GM13976 (cell line): ENCODE data around the gene COL26A1.
"Not testable (repeated sequence)": the region's sequence is repeated elsewhere in the genome, so short reads cannot be mapped to it uniquely, and the experiment has no call there.

ENCODE experiments used
- DNase-seq: peaks from one replicate; pipeline ENCODE4 v3.0.0; 2012; ENCODE audit warnings: low spot score
- in situ Hi-C: fragments of 300-500 bp; cut with MboI; formaldehyde crosslinking; loops from one replicate; pipeline ENCODE4 v1.12.0; 2022; ENCODE audit warnings: low sequenced_read_pairs, mixed read lengths, inconsistent platforms; ENCODE audit not compliant: unreplicated experiment
- TF ChIP-seq, protein P1 (sequence below): IDR thresholded peaks from 2 replicates; pipeline ENCODE4 v1.5.1; 2012; ENCODE audit warnings: borderline replicate concordance, mild to moderate bottlenecking; ENCODE audit not compliant: insufficient read depth; ENCODE audit errors: extremely low read depth, missing control alignments, control extremely low read depth

COL26A1 gene

DNA sequence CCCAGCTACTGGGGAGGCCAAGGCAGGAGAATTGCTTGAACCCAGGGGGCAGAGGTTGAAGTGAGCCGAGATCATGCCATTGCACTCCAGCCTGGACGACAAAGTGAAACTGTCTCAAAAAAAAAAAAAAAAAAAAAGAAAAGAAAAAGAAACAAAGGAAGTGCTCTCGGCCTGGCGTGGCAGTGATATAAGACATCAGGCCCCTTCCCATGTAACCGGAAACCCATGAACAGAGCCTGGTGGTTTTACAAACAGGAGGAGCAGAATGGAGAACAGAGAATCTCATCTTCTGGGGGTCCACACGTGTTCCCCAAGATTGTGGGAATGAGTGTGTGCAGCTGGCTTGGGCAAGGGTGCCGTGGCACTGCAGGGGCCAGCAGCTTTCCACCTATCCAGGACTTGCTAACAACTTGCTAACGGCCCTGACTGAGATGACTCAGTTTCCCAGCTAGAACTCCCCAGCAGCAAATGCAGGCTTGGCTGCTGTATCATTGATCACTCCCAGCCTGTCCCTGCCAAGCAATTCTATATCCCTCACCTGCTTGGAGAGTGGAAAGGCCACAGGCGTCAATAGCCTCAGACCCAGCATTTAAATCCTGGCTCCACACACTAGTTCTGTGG is 103.0 kb downstream of the COL26A1 start:
- in situ Hi-C loops, result no loop called here
- no peak for DNase-seq
- TF ChIP-seq, protein P1, sequence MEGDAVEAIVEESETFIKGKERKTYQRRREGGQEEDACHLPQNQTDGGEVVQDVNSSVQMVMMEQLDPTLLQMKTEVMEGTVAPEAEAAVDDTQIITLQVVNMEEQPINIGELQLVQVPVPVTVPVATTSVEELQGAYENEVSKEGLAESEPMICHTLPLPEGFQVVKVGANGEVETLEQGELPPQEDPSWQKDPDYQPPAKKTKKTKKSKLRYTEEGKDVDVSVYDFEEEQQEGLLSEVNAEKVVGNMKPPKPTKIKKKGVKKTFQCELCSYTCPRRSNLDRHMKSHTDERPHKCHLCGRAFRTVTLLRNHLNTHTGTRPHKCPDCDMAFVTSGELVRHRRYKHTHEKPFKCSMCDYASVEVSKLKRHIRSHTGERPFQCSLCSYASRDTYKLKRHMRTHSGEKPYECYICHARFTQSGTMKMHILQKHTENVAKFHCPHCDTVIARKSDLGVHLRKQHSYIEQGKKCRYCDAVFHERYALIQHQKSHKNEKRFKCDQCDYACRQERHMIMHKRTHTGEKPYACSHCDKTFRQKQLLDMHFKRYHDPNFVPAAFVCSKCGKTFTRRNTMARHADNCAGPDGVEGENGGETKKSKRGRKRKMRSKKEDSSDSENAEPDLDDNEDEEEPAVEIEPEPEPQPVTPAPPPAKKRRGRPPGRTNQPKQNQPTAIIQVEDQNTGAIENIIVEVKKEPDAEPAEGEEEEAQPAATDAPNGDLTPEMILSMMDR, result no peak

DNA sequence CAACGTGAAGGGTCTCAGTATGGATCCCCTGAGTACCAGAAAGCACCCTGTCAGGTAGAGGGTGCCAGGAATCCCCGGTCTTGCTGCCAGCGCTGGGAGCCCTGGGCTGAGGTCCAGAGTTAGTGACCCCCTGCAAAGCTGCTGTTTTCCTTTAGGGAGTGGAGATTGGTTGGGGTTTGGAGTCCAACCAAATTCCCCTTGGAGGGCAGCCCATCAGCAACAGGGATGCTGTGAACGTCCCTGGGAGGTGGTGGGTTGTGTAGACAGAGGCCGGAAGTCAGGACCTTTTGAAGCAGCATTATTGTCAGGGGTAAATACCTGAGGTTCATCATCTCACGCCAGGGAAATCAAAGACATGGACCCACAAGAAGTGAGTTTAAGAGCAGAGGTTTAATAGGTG is 104.2 kb downstream of the COL26A1 start:
- TF ChIP-seq, protein P1, result no peak
- in situ Hi-C loops, result no loop called here
- no peak for DNase-seq

DNA sequence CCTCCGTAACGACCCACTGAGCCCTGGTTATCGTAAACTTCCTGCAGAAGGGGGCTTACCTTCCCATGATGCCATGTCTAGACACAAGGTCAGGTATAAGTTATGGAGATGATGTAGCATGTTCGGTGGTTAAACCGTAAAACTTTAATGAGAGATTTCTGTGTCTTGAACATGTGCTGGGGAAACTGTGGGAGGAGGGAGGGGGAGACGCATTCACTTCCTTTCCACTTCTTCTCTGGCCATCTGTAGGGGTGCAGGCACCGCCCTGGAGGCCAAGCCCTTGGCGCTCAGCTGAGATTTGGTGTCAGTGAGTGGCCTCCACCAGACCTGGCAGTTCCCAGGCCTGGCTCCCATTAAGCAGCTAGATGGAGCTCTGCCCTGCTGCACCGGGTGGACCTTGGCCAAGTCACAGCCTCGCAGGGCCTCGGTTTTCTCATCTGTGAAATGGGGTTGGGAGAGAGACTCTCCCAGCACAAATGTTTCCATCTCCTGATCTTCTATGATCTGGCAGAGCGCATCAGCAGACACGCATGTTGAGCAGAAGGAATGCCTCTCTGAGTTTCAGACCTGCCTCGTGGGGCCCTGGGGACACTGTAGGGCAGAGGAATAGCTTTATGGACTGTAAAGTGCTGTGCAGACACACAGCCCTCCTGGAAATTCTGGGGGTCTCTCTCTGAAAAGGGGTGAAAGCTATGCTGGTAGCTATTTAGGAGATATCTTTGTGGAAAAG is 106.0 kb downstream of the COL26A1 start:
- no peak for DNase-seq
- TF ChIP-seq, protein P1, result no peak
- in situ Hi-C loops, result no loop called here

DNA sequence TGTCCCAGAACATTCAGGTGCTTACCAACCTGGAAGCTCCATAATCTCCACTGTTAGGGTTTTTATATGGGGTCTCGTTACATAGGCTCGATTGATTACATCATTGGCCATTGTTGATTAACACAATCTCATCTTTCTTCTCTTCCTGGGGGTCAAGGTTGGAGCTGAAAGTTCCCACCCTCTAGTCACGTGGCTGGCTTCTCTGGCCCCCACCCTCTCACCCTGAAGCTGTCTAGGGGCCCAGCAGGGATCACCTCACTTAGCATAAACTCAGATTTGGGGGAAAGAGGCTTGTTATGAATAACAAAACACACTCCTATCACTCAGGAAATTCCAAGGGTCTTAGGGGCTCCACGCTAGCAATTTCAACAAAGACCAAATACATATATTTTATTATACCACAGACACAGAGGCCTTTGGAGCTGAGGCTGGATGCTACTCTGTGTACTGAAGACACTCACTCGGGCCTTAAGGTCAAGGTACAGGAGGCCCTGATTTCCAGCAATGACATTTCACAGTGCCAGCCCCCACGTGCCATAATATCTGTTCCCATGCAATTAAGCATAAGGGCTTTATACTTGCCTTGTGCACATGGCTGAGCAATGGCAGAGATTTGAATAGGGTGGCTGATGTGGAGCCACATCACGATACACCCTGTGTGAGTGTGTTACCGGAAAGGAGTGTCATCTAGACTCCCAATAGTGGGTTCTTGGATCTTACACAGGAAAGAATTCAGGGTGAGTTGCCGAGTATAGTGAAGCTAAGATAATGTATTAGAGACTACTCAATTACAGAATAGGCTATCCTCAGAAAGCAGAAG is 108.2 kb downstream of the COL26A1 start:
- no peak for DNase-seq
- in situ Hi-C loops, result no loop called here
- TF ChIP-seq, protein P1, result no peak

DNA sequence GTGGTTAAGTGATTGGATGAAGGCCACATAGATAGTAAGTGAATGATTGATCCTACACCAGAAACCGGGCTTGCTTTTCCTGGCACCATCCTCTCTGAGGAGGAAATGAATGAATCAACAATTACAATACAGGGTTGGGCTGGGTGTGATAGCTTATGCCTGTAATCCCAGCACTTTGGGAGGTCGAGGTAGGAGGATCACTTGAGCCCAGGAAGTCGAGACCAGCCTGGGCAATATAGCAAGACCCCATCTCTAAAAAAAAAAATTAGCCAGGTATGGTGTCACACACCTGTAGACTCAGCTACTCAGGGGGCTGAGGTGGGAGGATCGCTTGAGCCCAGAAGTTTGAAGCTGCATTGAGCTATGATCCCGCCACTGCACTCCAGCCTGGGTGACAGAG is 111.5 kb downstream of the COL26A1 start:
- TF ChIP-seq, protein P1, result no peak
- in situ Hi-C loops, result no loop called here
- DNase-seq, result no peak

DNA sequence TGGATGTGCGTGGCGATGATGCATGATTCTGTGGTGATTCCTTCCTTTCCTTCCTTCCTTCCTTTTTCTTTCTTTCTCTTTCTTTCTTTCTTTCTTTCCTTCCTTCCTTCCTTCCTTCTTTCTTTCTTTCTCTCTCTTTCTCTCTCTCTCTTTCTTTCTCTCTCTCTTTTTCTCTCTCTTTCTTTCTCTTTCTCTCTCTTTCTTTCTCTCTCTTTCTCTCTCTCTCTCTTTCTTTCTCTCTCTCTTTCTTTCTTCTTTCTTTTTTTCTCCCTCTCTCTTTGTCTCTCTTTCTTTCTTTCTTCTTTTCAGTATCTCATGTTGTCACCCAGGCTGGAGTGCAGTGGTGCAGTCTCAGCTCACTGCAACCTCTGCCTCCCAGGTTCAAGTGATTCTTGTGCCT is 113.0 kb downstream of the COL26A1 start:
- in situ Hi-C loops, DNase-seq: not testable (repeated sequence)

DNA sequence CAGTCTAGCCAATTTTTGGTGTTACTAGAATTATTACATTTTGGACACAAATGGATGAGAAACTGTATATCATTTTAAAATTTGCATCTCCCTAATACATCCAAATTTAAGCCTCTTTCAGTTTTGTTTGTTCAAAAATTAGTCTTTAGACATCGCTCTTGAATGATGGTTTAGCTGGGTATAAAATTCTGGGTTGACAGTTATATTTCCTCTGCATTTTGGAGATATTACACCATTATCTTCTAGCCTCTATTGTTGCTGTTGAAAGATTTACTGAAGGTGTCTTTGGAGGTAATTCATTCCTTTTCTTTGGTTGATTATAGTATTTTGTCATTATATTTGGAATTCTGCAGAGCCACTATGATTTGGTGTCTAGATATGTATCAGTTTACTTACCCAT is 116.5 kb downstream of the COL26A1 start:
- in situ Hi-C loops, result no loop called here
- no peak for DNase-seq
- TF ChIP-seq, protein P1, result no peak

DNA sequence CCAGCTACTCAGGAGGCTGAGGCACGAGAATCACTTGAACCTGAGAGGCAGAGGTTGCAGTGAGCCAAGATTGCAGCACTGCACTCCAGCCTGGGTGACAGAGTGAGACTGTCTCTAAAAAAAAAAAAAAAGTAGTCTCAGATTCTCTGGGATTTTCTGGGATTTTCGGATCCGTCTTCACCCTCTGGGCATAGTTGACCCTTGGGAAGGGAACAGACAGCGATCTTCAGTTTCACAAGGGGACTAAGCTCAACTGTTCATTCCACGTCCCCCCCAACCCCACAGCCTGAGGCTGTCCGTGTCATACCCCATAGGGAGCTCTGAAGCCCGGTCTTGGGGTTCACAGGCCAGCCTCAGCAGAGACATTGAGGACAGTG is 123.4 kb downstream of the COL26A1 start:
- DNase-seq, in situ Hi-C loops: not testable (repeated sequence)
